GM10266 (cell line): ENCODE results near the gene SOHLH1.

ENCODE experiments used
- DNase-seq: peaks from one replicate; pipeline ENCODE4 v3.0.0; 2012; ENCODE audit errors: extremely low spot score
- TF ChIP-seq, protein P1 (sequence below): IDR thresholded peaks from 2 replicates; pipeline ENCODE4 v1.5.1; 2012; ENCODE audit warnings: mild to moderate bottlenecking, low read depth; ENCODE audit not compliant: control insufficient read depth, insufficient read depth; ENCODE audit errors: missing control alignments

The SOHLH1 gene

DNA sequence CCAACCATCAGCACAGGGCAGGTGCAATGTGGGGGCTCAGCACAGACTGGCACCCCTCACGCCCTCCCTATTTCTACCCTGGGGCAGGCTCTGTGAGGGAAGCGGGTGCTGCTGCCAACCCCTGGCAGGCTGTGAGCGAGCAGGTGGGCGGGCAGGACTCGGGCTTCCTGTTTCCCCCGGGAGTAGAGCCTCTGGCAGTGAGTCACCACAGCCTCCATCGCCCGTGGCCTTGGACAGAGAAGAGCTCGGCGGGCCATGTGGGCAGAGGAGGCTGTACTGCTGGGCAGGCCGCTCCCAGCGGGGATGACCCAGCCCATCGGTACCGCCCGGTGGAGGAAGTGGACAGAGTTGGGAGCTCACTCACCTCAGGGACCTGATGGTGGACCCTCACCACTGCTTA, 19.3 kb upstream of the SOHLH1 start:
- no peak for DNase-seq
- TF ChIP-seq, protein P1, sequence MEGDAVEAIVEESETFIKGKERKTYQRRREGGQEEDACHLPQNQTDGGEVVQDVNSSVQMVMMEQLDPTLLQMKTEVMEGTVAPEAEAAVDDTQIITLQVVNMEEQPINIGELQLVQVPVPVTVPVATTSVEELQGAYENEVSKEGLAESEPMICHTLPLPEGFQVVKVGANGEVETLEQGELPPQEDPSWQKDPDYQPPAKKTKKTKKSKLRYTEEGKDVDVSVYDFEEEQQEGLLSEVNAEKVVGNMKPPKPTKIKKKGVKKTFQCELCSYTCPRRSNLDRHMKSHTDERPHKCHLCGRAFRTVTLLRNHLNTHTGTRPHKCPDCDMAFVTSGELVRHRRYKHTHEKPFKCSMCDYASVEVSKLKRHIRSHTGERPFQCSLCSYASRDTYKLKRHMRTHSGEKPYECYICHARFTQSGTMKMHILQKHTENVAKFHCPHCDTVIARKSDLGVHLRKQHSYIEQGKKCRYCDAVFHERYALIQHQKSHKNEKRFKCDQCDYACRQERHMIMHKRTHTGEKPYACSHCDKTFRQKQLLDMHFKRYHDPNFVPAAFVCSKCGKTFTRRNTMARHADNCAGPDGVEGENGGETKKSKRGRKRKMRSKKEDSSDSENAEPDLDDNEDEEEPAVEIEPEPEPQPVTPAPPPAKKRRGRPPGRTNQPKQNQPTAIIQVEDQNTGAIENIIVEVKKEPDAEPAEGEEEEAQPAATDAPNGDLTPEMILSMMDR: no peak

DNA sequence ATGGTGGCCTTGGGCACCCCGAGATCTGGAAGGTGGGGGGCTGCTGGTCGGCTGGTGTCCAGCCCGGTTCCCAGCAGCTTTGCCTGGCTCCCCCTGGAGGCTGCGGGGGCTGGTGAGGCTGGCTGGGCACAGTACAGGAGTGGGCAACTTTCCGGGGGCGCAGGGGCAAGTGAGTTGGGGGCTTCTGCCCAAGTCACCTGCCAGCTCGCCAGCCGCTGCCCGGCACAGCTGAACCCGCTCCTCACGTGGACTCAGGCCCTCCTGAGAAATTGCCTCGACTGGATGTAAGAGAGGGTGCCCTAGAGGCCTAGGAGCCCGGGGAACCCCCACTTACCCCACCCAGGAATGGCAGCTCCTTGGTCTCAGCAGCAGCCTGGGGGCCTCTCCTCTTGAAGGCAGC, 18.1 kb upstream of the SOHLH1 start:
- no peak for DNase-seq
- TF ChIP-seq, protein P1: no peak

- DNase-seq: no peak
- TF ChIP-seq, protein P1: no peak
Measured at GRCh38 chr9:135716045-135716444, 16.8 kb upstream of the SOHLH1 start.

DNA sequence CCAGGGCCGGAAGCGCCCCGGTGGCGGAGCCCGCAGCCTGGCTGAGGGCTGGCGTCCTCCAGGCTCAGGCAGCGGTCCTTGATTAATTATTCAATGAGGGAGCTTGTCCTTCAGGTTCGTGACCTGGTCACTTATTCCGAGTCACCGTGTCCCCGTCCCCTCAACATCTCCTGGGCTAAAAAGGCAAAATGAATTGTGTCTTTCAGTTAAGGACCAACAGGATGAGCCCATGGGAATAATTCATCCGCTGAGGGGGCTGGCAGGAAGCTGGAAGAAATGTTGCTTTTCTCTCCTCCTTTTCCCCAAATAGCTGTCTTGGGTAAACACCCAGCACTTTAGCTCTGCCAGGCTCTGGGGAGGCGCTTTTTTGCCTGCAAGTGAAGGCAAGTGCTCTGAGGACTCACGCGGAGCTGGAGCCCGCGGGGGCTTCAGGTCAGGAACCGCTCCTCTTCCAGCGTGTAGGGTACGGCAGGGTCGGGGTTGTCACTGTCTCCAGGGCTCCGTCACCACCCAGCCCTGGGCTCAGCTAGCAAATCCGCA, 15.8 kb upstream of the SOHLH1 start:
- TF ChIP-seq, protein P1: no peak
- no peak for DNase-seq

DNA sequence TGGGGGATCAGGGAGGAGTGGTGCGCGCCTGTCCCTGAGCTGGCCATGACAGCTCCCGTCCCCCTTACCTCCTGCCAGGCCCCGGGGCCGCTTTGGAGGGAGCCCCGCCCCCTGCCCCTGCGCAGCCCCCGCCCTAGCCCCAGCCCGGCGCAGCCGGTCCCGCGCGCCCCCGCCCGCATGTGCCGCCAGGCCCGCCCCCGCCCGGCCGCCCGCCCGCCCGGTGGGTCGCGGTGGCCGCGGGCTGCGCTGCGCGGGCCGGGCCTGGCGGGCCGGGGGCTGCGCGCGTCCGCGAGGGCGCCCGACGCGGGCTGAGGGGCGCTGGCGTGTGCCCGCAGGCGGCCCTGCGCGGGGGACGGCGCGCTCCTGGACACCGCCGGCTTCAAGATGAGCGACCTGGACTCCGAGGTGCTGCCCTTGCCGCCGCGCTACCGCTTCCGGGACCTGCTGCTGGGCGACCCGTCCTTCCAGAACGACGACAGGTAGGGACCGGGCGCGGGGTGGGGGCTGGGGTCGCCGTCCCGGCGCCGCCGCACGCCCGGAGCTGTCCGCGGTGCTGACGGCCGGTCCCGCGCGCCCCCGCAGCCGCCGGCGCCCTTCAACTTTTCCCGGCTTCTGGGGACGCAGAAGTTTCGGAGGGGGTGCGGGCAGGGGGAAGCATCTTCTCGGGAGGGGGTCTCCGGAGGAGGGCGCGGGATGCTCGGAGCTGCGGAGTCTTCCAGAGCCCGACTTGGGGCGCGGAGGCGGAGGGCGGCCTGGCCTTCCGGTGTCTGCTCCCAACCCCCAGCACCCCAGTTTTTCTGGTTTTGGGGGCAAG, 15.2 kb upstream of the SOHLH1 start:
- TF ChIP-seq, protein P1: no peak
- DNase-seq: no peak

DNA sequence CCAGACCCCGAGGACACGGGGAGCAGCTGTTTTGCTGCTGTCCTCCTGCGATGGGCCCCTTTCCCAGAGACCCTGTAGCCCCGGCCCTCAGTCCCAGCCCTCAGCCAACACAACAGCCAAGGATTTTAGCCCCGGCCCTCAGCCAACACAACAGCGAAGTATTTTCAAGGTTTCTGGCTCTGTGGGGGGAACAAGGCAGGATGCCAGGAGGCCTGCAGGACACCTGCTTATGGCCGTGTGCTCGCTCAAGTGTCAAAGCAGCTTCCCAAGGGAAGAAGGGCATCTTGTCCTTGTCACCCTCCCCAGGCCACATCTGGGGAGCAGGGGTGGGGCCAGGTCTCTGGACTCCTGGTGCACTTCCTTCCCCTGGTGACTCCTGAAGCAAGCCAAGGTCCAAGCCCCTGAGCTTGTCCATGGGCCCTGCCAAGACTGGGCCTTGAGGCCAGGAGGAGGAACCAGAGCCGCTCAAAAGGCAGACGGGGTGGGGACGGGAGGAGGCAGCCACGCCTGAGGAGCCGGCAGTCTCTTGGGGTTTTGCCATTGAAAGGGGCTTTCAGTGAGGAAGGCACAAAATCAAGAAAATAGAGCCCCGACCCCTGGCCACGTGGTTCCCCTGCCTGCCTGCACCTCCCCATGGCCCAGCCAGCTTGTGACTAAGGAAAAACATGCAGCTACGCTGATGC, 13.5 kb upstream of the SOHLH1 start:
- no peak for DNase-seq

DNA sequence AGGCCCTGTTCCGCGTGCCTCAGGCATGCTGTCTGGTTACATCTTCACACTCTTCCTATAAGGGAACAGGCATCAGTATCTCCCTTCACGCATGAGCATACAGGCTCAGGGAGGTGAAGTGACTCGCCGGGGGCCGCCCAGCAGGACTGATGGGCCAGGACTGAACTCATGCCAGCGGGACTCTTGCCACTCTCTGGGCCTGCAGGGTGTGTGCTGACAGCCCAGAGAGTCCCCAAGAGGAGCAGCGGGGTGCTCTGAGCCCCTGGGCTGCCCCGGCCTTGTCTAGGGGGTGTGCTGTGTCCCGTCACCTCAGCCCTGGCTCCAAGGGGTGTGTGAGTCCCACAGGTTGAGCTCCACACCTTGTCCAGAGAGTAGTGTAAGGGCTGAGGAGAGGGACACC, 12.6 kb upstream of the SOHLH1 start:
- TF ChIP-seq, protein P1: no peak
- DNase-seq: no peak

More for the DNA sequence above, 13.5 kb upstream of the SOHLH1 start:
- TF ChIP-seq, protein P1: no peak
